Kidney epithelial cell (primary cell): ENCODE data around the gene PTP4A2. TPM values are rescaled to one million over a fixed set of nuclear protein-coding genes. Genes with fewer than 3 reads are reported as not detected.

Experiments
- DNase-seq: peaks from one replicate; pipeline ENCODE4 v3.0.0-alpha.2; 2010; ENCODE audit warnings: low read depth
- H3K27me3 ChIP-seq: 2 replicates; pipeline ENCODE4 v1.6.0; 2011; ENCODE audit warnings: low read length; ENCODE audit not compliant: control insufficient read depth, insufficient read depth
- H3K36me3 ChIP-seq: 2 replicates; pipeline ENCODE4 v1.5.1; 2011; ENCODE audit warnings: low read length; ENCODE audit not compliant: control insufficient read depth, insufficient read depth
- H3K4me3 ChIP-seq: 2 replicates; pipeline ENCODE4 v1.5.1; 2011; ENCODE audit warnings: low read depth, mild to moderate bottlenecking, control low read depth, low read length
- total RNA-seq: library from RNA; depleted of rRNA; stranded (reverse); fragments of >200 nt; gene quantifications from 2 replicates; pipeline ENCODE4 v1.2.3, GENCODE V29; 2015
- TF ChIP-seq, protein P1 (sequence below): IDR thresholded peaks from 2 replicates; pipeline ENCODE4 v1.5.1; 2011; ENCODE audit warnings: mild to moderate bottlenecking, moderate library complexity, low read length, control low read depth, inconsistent platforms; ENCODE audit not compliant: insufficient read depth, poor library complexity, severe bottlenecking

PTP4A2 gene
- total RNA-seq, 1 donor from 2014 or later = 346 TPM

DNA sequence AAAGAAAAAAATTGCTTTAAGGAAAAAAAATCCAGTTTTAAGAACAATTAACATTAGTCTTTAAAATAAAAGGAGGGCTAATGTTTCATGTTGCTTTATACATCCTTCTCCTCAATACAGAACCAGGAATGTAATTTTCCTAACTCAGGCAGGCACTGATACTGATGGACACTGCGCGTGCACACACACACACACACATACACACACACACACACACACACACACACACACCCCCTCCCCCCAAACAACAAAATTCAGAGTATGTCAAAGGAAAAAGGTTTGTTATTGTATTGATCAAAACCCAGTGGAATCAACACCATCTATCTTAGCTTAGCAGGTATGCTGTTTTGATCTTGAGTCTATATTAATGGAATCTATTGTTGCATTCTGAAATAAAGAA is 31.6 kb downstream of the PTP4A2 start:
- Histone ChIP-seq H3K27me3 (no peaks in the 10 kb centered on the region), H3K36me3 (no peaks in the 10 kb centered on the region), H3K4me3 (no peak overlapping the region)
- TF ChIP-seq, protein P1, sequence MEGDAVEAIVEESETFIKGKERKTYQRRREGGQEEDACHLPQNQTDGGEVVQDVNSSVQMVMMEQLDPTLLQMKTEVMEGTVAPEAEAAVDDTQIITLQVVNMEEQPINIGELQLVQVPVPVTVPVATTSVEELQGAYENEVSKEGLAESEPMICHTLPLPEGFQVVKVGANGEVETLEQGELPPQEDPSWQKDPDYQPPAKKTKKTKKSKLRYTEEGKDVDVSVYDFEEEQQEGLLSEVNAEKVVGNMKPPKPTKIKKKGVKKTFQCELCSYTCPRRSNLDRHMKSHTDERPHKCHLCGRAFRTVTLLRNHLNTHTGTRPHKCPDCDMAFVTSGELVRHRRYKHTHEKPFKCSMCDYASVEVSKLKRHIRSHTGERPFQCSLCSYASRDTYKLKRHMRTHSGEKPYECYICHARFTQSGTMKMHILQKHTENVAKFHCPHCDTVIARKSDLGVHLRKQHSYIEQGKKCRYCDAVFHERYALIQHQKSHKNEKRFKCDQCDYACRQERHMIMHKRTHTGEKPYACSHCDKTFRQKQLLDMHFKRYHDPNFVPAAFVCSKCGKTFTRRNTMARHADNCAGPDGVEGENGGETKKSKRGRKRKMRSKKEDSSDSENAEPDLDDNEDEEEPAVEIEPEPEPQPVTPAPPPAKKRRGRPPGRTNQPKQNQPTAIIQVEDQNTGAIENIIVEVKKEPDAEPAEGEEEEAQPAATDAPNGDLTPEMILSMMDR = no peak
- DNase-seq = no peak

DNA sequence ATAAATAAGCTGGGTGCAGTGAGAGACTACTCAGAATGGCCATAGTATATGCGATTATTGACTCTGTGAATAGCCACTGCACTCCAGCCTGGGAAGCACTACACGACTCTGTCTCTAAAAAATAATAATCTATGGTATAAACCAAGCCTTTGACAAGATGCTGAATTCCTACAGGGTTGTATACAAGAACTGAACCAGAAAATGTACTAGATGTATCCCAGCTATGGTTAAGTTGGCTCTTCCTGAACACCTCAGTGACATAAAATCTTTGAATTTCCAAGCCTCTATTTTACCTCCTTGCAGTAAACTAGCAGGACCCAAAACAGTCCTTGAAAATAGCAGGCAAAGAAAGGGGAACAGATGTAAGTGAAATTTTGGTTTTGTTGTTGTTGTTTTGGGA is 32.5 kb downstream of the PTP4A2 start:
- Histone ChIP-seq H3K36me3 (no peaks in the 10 kb centered on the region), H3K27me3 (no peaks in the 10 kb centered on the region), H3K4me3 (no peak overlapping the region)
- DNase-seq = no peak
- TF ChIP-seq, protein P1 = no peak

GRCh38 chr1:31905093-31905509 is 33.1 kb downstream of the PTP4A2 start:
- TF ChIP-seq, protein P1 = no peak

DNA sequence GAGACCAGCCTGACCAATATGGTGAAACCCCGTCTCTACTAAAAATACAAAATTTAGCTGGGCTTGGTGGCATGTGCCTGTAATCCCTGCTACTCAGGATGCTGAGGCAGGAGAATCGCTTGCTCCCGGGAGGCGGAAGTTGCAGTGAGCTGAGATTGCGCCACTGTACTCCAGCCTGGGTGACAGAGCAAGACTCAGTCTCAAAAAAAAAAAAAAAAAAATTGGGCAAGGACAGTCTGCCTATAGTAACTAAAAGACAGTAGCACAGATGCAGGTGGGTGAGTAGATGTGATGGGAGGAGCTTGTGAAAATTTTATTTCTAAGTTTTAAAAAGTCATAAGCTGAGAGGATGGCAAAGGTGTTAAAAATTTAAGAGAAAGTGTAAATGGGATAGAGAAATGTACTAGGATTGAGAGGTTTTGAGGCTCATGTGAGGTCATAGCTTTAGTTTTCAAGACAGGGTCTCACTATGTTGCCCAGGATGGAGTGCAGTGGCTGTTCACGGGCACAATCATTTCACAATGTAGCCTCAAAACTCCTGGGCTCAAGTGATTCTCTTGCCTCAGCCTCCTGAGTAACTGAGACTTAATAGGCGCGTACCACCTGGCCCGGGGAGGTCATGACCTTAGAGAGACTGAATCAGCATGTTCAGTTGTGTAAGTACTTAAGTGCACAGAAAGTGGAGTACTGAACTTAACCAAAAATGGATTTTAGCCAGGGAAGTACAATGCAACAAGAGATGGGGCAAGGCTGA is 33.7 kb downstream of the PTP4A2 start:
- H3K27me3 ChIP-seq = no peaks in the 10 kb centered on the region
- H3K36me3 ChIP-seq = no peaks in the 10 kb centered on the region
- DNase-seq = no peak
- TF ChIP-seq, protein P1 = no peak
- H3K4me3 ChIP-seq = no peak overlapping the region

More at GRCh38 chr1:31905093-31905509, 33.1 kb downstream of the PTP4A2 start:
- H3K4me3 ChIP-seq = no peak overlapping the region
- no peak for DNase-seq
- H3K27me3 ChIP-seq = no peaks in the 10 kb centered on the region
- H3K36me3 ChIP-seq = no peaks in the 10 kb centered on the region

- TF ChIP-seq, protein P1 = no peak
- no peaks in the 10 kb centered on the region for H3K27me3 ChIP-seq
- DNase-seq = no peak
- no peak overlapping the region for H3K4me3 ChIP-seq
- H3K36me3 ChIP-seq = no peaks in the 10 kb centered on the region
Measured at GRCh38 chr1:31902510-31902860, 35.7 kb downstream of the PTP4A2 start.
